GM18951 (cell line): Measurements from ENCODE around the gene AP5S1.

Experiments
- POLR2A ChIP-seq: IDR thresholded peaks from 4 replicates; pipeline ENCODE4 v1.6.1; 2011; ENCODE audit warnings: mild to moderate bottlenecking; ENCODE audit not compliant: insufficient read length, insufficient read depth; ENCODE audit errors: extremely low read depth
- in situ Hi-C: fragments of 300-500 bp; cut with MboI; formaldehyde crosslinking; loops from one replicate; pipeline ENCODE4 v1.12.0; 2022; ENCODE audit warnings: low sequenced_read_pairs, mixed read lengths, inconsistent platforms; ENCODE audit not compliant: unreplicated experiment

AP5S1 gene, protein sequence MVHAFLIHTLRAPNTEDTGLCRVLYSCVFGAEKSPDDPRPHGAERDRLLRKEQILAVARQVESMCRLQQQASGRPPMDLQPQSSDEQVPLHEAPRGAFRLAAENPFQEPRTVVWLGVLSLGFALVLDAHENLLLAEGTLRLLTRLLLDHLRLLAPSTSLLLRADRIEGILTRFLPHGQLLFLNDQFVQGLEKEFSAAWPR

DNA sequence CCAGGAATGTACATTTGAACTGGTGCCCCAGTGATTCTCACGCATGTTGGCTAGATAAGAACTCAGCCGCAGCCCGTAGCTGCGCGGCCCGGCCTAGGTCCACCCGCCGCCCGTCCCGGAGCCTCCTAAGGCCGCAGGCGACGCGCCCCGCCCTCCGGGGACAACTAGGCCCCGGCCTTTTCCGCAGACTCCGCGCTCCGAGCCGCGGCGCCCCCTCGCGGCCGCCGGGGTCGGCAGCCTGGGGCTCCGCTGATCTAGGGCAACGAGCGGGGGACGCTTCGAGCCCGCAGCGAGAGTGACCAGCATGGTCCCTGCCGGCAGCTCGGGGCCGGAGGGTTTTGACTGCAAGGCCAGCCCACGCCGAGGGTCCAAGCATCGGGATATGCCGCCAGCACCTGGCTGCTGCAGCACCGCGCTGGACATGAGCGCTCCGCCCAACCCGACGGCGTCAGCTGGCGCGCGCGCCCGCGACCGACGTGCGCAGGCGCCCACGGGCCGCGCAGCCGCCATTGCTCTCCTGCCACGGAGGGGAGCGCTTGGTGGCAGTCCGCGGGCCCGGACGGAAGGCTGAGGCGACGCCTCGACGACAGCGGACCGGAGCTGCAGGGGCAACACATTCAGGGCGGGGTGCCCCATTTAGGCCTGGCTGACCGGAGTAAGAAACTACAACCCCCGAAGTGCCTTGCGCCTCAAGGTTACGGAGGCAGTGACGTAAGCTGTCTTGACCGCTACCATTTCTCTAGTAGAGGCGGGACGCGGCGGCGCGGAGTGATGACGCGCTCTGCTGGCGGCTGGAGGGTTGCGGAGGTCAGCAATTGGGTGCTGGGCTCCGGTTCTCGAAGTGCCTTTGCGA is at the start of gene AP5S1:
AP5S1 (plus strand) TSS at position 500 of the 853 bp plus-strand sequence. CDS start 1,571 bp downstream, outside the sequence.
- peak; percentile 87 for TF ChIP-seq POLR2A
- in situ Hi-C loops = no loop called here

DNA sequence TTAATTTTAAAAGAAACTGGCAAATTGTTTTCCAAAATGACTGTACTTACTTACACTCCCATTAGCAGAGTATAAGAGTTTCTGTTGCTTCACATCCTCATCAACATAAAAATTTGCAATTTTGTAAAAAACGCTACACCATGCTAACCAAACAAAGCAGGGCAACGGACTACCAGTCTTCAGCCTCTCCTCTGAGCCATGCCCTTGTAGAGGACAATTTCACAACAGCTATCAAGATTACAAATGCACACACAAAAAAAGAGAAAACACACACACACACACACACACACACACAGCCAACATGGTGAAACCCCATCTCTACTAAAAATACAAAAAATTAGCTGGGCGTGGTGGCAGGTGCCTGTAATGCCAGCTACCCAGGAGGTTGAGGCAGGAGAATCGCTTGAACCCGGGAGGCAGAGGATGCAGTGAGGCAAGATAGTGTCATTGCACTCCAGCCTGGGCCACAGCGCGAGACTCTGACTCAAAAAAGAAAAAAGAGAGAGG is 48.7 kb upstream of the AP5S1 start:
- in situ Hi-C loops = no loop called here
- no peak for TF ChIP-seq POLR2A

DNA sequence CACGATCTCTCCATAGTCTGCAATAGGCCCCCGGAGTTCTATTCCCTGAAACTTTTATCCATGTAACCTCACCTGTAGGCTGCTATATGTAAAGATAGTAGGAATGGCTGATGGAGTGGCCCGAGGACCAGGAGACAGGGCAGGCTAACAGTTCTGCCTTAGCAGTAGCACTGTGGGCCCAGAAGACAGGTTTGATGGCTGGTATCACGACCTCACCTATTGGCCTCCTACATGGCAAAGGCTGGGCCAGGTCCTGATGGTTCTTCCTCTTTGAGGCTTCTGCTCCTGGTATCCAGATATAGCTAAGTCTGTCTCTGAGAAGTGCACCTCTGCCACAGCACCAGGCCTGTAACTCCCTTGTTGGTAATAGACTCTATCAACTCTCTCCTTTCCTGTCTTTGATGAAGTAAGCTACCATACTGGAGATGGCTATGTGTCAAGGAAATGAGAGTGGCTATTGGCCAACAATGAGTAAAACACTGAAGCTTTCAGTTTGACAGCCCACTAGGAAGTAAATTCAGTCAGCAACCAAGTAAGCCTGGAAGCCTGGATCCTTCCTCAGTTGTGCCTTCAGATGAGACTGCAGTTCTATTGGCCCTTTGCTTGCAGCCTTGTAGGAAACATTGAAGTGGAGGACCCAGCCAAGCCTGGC is 44.8 kb upstream of the AP5S1 start:
- TF ChIP-seq POLR2A = no peak
- in situ Hi-C loops = no loop called here

DNA sequence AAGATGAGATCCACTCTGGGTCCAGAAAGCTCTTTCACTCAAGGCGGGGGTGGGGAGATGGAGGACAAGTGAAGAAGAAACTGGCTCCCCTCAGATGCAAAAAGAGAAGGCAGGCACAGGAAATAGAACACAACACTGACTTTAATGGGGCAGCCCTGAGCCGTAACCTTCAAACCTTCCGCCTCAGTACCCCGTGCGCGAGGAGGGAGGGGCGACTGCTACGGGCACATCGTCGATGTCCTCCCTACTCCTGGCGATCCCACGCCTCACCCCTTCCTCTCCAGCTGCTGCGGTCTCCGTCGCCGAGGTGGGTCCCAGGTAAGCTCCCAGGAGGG is 43.0 kb upstream of the AP5S1 start:
- TF ChIP-seq POLR2A = no peak
- in situ Hi-C loops = no loop called here

DNA sequence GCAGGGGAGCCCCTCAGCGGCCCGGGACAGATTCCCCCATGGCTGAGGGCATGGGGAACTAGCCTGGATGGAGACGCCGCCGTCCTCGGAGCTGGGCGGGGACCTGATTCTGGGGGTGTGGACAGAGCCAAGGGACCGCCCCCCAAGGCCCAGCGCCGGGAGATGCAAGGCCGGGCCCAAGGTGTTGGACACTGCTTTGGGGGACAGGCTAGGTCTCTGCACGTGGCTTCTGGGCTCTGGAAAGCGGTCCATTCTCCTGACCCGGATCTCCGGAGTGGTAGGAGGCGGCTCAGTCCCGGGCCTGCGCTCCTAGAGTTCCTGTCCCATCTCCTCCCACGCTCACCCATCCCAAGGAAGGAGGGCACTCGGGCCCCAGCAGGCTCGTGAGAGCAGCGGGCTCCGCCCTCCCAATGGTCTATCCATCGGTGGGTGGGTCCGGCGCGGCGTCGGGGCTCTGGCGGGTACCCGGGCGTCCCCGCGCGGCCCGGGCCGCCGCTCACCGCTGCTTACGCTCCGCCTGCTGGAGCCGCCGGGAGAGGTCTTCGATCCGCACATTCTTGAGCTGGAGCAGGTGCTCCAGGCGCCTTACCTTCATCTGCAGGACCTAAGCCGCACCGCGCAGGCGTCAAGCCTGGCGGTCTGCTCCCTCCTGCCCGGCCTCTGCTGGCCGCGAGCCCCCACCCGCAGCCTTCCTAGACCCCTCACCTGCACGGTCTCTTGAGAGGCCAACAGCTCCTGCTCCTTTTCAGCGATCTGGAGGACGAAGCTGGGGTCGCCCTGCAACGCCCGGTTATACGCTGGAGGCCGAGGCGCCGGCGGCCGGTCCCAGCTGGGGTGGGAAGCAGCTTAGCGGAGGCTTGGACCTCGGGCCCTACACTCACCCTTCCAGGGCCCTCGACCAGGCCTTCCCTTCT is 42.4 kb upstream of the AP5S1 start:
- no peak for TF ChIP-seq POLR2A
- in situ Hi-C loops = no loop called here

DNA sequence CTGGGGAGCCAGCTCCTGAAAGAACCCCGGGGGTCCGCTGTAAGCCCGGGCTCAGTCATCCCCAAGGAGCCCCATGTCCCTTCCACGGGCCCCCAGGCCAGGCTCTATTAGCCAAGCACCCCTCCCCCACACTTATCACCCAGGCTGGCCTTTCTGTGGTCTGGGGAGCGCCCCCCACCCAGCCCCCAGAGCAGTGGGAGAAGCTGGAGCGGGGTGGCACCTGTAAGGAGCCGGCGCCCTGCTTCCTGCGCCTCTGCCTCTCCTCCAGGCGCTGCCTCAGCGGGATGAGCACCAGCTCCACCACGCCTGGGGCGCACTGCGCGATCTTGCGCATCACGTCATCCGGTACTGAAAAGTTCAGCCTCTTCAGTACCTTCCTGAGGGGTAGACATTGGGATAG is 41.4 kb upstream of the AP5S1 start:
- TF ChIP-seq POLR2A = no peak
- in situ Hi-C loops = no loop called here

DNA sequence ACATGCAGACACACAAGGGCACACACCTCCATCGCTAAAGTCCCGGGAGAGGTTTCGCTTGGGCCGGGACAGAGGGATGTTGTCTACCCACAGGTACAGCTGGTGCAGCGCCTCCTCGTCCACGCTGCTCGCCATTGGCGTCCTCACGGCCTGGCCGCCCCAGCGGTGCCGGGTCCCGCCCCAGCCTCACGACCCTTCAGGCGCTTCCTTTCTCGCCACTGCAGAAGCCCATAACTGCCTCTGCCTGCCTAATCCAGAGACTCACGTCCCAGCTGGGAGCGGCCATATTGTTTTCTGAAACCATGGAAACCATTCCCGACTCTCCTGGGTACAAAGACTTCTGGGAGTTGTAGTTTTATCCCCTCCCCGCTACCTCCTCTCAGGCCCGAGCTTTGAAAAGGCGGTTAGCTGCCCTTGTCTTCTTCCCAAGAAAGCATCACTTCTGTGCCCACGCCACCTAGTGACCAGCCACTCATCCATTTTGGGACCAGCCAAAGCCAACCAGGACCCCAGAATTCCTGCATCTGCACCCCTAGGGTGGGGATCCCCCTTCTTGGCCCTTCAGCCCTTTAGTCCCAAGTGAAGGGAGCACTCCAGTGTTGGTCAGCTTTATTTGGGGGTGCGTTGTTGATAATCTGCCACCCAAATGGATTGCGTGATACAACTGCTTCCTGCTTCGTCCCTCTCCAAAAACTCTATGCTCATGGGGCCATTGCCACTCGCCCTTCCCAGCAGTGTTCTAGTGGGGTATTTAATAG is 39.0 kb upstream of the AP5S1 start, which contains the start of gene SPEF1:
SPEF1 (minus strand) TSS at position 296 of the 758 bp plus-strand sequence; CDS start at position 135, 161 bp downstream.
- in situ Hi-C loops = no loop called here
- no peak for TF ChIP-seq POLR2A

DNA sequence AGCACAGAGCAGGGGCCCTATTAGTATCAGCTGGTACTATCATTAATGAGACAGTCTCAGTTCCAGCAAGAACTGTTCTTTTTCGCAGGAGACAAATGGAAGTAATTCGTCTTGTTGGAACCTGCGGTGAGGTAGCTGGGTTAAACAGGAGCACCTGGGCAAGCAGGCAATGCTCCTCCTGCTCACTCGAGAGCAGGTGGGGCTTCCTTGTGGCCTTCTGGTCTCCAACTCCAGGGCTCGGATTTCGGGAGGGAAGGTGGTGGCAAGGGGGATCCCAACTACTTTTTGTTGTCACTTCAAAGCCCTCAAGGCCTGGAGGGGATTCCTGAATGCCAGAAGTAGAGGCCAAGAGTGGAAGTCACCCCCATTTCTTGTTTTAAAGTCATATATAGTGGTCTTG is 37.8 kb upstream of the AP5S1 start:
- in situ Hi-C loops = no loop called here
- TF ChIP-seq POLR2A = no peak

DNA sequence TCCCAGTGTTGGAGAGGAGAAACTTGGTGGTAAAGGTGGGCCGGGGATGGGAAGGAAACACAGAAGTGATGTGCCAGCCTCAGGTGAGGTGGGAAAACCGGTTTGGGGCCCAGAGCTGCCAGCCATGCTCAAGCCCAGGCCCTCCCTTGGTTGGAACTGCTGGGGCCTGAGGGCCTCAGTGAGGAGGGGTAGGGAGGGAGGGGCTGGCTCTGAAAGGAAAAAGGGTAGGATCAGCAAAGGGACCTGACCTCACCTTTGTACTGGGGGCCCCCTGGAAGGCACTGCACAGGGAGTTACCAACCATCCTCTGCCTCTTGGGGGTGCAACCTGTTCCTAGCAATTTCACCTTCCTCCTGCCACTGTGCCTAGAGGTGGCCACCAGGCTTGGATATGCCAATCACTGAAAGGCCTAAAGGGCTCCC is 37.3 kb upstream of the AP5S1 start:
- TF ChIP-seq POLR2A = no peak
- in situ Hi-C loops = no loop called here

DNA sequence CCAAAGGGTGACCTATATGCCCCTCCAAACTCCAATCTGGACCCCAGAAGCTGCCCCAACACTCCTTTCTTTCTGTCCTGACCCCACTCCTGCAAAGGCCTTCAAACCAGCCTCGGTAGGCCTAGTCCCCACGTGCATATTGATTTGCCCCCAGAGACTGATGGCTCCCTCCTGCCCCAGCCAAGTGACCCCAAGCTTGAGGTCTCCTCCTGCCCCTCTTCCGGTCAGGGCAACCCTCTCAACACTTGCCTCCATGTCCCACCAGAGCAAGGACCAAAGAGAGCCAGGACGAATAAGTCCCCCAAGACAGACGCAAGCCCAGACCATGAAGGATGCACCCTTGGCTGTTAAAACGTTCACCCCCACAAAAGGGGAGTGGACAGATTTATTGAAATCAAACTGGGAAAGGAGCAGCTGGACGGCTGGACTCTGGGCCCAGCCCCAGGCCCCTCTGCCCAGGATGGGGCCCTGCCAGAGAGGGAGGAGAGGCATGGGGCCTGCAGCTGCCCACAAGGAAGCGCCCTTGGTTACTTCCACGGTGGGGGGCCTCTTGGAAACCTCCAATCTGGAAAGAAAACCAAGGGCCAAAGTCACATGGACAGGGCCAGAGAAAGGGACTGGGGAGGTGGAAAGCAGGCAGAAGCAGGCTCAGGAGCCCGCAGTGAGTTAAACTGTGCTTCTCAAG is 36.7 kb upstream of the AP5S1 start:
- in situ Hi-C loops = no loop called here
- no peak for TF ChIP-seq POLR2A

DNA sequence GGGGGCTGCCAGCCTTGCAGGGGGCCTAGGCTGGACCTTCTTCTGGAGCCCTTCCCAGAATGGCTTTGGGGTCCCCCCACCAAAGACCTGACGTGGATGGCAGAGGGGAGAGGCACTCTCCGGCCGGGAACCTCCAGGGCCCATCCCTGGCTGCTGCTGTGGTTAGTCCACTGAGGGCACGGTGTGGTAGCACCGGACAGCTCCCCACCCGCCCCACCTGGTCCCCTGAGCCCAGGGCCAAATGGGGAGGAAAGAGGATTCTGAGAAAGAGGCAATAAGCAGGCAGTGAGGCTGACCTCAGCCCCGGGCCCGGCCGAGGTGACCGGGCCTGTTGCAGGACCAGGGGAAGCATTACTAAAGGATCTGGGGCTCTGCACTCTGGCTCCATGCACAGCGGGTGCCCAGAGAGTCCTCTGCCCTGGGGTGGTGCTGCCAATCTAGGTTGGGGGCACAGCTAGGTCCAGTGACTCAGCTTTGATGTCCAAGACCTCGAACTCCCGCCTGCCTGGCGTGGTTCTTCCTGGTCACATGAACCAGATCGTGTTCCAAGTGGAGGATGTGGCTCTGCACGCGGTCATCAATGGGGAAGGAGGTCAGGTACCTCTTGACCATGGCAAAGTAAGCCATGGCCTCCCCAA is 36.0 kb upstream of the AP5S1 start:
- in situ Hi-C loops = no loop called here
- TF ChIP-seq POLR2A = no peak
